ENCODE data around the gene FGF14.
"Not testable (repeated sequence)": the region's sequence is repeated elsewhere in the genome, so short reads cannot be mapped to it uniquely, and the experiment has no call there.

FGF14 gene

DNA sequence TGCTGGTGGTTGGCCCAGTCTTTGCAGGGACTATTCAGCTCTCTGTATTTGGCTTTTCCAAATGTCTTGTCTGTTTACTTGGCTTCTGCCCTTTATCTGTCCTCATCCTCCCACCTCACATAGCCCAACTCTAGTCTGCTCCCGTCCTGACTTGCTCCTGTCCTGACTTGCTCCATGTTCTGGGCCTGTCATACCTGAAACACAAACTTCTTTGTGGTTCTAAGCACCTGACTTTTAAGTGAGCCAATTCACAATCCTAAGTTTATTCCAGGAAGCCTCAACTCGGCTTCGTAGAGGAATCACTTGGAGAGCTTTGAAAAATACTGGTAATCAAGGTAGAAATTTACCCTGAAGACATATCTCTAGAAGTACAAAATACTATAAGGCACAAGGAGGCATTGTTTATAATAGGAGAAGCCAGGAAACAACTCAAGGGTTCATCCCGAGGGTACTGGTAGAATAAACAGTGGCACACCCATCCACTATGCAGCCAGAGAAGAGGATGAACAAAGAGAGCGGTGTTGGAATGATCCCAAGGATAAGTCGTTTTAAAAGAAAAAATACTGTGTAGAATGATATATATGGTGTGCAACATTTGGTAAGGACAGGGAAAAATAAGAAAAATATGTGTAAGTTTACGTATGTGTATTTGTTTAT lies 284.5 kb downstream of the FGF14 start:
- no peak for DNase-seq

DNA sequence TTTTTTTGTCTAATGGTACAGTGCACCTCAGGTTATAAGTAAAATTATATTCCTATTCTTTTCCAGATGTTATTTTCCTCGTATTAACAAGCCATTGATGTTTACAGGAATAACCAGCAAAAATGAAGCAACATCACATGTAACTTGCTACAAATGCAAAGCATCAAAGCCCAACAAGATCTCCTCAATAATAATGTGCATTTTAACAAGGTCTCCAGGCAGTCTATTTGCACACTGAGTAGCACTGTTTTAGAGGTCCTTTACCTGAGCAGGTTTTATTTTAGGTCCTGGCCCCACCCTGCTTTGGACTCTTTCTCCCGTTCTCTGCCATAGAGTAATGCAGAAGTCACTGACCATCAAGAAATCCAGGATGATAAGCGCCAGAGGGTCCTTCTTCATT lies 298.4 kb downstream of the FGF14 start:
- no peak for DNase-seq

DNA sequence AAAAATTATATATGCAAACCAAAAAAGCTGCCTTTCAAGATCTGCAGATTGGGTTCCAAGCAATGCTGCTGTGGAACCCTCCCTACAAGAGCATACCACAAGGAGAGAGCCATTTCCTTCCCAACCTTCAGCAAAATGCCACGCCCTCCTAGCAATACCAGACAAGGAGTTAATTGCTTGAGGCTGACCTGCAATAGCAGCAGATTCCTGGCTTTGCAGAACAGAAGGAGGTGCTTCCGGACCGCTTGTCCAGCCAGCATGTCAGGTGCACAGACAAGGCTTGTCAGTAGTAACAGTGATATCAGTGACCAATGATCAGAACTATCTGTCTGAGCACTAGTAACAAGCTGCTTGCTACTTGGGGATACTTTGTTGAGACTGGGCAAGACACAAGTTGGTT lies 301.6 kb downstream of the FGF14 start:
- no peak for DNase-seq

DNA sequence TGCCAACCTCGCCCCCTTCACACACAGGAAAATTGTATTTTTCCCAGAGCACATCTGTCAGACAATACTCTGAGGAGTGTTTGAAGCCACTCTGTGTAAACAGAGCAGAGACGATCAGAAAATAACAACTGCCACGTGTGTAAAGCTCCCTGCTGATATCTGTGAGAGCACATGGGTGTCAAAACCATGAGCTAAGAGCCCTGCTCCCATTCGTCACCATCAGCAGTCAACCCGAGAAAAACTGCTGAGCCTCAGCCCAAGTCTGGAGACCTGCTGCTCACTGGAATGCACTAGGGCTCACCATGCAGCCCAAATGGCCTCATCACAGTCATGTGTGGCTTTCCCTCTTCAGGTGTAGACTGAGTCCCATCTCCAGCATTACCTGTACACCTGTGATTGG lies 304.1 kb downstream of the FGF14 start:
- no peak for DNase-seq

DNA sequence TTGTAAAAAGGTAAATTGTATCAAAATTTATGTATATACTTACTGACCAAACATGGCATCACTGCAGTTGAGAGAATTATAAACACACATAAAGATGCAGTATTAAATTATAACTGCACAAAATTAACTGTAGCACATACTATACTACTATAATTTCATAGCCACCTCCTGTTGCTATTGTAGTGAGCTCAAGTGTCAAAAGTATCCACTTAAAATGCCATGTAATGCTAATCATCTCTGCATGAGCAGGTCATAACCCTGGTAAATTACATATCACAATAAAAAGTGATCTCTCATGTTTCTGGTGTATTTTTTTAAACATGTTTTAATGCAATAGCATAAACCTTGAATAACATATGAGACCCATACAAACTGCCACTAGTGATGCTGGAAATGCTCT lies 308.6 kb downstream of the FGF14 start:
- not testable (repeated sequence) for DNase-seq

DNA sequence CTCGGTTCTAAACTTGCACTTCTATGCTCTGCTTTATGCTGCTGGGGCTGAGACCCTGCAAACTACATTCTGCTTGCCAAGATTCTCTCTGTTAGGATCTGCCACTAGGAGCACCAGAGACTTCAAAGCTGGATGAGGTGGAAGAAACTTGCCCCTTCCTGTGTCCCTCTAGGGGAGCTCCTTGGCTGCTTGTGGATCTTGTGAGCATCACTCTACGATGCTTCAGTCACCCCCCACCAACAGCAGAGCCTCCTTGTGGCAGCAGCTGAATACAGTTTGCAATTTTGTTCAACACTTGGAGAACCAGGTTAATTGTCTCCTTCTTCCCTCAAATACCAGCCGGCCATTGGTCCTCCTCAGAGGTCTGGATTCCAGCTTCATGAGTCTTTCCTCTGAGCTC lies 310.6 kb downstream of the FGF14 start:
- DNase-seq, result no peak

DNA sequence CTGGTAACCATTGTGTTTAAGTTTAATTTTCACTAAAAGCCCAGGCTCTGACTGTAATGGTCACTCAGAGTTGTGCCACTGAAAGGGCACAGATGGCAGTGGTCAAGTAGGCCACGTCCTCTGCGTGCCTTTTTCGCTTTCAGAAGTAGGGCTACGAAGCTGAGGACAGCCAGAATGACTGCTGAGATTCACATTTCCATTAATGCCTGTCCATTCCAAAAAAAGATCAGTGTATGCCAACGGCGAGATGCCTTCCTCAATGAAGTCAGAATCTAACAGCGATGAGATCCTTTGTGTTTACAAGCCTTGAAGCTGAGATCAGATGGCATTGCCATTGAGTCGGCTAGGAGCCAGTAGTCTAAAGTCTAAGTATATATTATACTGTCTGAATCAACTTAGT lies 311.3 kb downstream of the FGF14 start:
- no peak for DNase-seq

DNA sequence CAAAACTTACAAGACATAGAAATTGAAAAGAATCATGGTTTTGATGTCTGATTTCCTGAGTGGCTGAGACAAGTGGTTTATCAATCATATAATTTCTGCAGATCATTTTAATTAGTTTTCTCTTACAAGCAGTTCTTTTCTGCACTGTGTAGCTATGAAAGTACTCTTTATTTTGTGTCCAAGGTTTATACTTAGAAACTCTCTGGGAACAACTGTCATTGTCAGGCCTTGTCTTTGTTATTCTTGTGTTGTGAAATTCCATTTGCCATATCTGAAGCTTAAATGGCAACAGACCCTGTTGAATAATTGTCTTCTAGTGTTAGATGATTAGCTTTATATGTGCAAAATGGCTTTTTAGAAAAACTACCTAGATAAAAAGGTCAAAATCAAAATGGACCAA lies 312.1 kb downstream of the FGF14 start:
- no peak for DNase-seq

DNA sequence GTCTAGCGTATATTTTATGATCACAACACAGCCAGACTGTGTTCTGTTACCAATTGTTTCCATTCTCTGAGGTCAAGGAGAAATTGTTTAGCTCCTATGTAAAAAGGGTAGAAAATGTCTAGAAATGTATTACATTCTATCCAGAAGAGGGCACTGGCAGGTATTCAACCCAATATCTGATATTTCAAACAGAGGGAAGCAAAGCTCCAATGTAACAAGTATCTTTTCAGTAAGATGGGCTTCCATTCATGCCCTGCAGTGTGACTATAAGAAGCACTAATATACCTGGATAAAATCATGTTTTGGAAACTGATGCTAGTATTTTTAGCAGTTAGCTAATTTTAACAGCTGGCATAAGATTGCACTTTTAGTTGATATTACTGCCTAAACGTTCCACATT lies 312.7 kb downstream of the FGF14 start:
- no peak for DNase-seq

DNA sequence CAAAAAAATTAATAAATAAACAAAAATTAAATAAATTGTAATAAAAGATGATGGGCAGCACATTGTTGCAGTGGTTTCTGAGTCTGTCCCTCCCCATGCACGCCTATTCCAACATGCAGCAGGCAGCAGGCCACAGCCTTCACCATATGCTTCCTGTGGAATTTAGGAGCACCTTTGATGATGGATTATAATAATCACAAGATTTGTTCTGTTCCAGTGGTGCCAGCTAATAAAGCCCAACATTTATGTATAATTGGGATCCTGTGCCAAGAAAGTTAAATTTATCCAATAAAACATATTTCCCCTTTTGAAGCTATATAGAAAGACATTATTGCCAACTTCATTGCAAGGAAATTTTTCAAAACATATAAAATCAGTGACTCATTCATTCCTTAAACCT lies 328.6 kb downstream of the FGF14 start:
- DNase-seq, result no peak

DNA sequence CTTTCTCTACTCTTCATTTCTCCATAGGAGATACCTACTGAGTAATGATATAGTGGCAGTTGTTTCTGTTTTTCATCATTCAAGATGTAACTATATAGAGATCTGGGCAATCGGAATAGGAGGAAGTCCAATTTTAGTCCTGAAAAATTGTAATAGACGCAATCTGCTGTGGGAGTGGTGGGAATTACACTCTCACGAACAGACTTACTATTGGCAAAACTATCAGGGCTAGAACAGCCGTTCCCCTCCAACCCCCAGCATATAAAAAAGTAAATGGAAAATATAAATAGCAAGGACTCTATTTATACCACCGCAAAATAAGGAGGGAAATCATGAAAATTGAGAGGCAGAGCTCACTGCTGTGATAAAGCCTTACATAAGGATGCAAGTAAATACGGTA lies 330.1 kb downstream of the FGF14 start:
- no peak for DNase-seq

DNA sequence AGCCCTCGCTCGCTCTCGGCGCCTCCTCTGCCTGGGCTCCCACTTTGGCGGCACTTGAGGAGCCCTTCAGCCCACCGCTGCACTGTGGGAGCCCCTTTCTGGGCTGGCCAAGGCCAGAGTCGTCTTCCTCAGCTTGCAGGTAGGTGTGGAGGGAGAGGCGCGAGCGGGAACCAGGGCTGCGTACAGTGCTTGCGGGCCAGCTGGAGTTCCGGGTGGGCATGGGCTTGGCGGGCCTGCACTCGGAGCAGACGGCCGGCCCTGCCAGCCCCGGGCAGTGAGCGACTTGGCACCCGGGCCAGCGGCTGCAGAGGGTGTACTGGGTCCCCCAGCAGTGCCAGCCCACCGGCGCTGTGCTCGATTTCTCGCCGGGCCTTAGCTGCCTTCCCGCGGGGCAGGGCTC lies 333.5 kb downstream of the FGF14 start:
- not testable (repeated sequence) for DNase-seq

DNA sequence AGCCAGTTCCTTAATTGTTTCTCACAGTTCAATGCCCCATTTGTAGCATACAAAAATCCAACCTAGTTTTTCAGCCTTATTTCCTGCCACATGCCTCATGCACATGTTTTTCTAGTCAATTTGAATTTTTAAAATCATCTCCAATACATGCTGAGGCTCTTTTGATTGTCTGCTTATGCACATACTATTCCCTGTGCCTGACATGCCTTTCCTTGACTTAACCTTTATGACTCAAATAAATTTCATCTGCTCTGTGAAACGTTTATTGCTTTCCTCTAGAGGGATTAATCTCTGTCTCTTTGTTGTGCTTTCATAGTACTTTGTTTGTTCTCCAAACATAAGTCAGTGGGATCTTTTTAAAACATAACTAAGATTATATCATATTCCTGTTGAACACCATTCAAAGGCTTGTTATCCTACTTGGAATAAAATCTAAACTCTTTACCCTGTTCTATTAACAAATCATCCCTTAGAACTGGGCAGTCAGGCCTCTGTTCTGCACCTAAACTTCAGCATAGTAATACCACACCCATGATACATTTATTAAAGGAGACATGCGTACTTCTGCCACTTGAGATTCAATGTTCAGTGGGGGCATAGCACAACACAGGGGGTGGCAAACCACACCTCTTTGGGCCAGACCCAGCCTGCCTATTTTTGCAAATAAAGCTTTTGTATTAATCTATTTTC lies 346.6 kb downstream of the FGF14 start:
- DNase-seq, result no peak

DNA sequence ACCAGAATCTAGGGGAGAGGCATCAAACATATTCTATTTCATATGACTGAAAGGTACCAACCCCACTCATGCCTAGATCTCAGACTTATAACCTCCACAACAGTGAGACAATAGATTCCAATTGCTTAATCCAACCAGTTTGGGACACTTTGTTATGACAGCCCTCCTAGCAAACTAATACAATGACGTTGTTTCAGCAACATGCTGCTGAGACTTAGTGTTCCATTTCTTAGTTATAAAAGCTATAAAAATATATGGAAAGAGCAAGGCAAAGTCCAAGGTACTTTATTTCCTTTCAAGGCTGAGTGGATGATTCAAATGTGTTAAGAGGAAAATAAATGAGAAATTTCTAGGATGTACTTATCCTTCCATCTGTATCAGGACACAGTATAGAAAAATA lies 352.0 kb downstream of the FGF14 start:
- no peak for DNase-seq

DNA sequence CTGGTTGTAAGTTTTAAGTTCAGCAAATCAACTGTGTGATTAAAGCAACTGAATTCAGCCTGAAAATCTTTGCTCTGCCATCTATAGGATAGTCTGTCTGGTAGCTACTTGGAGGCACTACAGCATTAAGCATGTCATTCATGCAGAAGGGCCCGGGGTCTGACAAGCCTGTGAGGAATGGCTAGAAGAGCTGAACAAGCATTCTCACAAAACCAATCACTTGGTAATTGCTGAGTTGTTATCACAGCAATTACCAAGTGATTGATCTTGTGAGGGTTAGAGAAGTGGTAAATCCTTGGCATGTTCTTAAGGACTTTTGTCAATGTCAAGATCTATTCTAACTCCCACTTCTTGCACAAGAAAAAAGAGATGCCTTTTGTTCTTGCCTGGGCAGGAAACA lies 356.1 kb downstream of the FGF14 start:
- no peak for DNase-seq

DNA sequence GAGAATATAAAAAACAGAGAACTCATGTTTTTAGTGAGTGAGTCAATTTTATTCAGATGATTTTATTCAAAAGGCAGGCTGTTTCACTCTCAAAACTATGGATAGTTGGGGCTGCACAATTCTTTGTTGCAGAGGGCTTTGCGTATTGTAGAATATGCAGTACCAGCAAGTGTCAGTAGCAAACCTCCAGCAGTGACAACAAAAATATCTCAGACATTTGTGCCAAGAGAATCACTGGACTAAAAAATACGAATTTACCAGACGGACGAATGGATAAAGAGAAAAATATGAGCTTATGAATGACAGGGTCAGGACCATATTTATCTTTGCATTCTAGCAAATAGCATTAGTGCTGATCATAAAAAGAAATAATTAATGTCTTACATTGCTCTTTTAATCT lies 359.1 kb downstream of the FGF14 start:
- DNase-seq, result no peak

DNA sequence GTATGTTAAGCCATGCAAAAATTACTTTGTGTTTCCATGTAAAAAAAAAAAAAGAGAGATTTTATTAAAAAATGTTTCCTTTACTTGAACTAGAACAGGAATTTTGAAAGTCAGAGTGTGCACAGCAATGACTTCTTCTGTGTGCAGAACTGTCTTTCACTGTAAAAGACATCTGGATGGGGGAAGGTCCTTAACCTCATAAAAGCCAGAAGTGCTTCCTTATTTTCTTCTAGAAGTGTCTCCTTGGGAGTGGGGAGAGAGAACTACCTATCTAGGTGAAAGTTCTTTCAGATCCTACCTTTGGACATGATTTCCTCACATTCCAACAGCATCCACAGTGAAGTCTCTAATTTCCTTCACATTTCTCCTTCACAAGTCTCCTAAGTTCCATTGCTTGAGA lies 360.3 kb downstream of the FGF14 start:
- no peak for DNase-seq

DNA sequence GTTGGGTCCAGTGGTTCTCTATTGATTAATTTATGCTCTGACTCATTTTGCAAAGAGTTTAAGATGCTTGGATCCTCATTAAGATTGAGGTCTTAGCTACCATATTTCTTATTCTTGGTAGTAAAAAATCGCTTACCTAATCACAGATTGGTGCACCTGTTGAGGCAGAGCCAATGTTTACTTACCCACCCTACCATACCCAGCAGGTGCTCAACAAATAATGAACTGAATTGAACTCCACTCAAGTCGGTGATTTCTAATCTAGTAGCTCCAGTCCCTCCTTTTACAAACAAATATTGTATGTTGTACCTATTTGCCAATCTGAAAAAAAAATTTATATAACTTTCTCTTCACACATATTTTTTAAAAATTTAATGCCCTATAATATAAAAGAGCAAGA lies 361.0 kb downstream of the FGF14 start:
- no peak for DNase-seq

DNA sequence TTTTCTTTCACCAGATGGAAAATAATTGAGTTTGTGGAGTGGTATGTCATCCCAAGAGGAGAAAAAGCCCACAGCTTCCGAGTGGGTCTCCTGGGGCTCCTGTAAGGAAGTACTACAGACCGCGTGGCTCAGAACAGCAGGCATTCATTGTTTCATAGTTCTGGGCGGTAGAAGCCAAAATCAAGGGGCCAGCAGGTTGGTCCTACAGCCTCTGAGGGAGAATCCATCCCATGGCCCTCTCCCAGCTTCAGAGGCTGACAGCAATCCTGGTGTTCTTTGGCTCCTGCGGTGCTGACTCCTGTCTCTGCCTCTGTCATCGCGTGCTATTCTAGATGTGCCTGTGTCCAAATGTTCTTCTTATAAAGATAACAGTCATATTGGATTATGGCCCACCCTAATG lies 362.6 kb downstream of the FGF14 start:
- DNase-seq, result no peak

DNA sequence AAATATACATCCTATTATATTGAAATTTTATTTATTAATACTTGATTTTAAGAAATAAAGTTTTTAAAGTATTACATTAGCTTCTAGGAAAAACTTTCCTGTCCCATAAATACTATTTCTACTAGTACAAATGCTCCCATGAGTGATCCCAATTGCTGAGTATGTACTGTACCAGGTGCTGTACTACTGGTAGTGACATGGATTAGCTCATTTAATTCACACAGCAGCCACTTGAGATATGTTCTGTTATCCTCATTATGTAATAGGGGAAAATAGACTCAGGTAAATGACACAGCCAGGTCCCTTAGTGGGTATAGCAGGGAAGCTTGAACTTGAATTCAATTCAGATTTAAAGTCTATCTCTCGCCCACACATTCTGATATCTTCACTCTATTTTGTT lies 363.1 kb downstream of the FGF14 start:
- no peak for DNase-seq

DNA sequence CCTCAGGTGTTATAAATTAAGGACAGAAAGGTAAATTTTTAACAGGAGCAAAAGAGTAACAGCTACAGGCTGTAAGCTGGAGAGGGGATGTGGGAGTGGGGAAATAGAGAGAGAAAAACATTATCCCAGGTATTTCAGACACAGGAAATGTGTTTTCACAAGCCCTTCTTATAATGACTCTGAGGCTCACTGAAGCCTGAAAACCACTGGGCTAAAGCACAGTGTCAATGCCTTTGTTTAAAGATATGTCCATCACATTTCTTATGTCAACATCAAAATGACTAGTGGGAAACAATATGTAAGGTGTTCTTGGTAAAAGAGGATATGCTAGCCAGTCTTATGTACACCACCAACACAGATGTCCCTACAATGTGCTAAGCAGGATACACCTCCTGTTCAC lies 365.9 kb downstream of the FGF14 start:
- DNase-seq, result no peak

DNA sequence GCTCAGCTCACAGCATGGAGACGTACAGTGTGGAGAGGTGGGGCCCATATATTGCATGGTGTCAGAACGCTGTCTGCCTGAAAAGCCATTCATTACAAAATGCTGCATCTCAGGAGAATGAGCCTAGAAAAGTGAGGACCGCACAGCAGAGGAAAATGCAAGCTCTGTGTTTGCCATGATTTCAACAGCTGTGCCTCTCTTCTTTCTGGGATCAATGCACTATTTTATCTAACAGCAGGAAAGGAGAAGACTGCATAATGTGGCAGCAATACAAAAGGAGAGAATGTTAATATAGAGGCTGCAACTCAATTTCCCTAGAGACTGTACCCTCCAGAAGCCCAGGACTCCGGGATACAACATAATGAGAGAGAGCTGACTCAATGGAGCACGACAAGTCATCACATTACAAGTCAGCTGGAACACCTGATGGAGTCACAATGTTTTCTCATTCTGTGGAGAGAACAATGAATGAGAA lies 368.0 kb downstream of the FGF14 start:
- DNase-seq, result no peak

DNA sequence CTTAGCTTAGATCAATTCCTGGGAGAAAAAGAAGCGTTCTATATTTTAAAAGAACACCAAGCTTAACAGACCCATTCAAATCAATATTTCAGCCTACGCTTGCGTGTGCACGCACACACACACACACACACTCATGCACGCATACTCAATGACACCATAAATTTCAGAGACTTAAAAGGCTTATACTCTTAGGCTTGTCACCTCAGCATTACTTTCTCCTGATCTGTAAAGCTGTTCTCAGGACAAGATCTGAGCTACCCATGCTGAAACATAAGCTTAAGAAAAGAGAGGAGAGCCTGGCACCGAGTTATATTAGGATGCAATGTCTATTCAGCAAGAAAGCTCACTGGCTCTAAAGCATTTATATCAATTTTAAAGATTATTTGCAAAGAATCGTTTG lies 368.5 kb downstream of the FGF14 start:
- no peak for DNase-seq

DNA sequence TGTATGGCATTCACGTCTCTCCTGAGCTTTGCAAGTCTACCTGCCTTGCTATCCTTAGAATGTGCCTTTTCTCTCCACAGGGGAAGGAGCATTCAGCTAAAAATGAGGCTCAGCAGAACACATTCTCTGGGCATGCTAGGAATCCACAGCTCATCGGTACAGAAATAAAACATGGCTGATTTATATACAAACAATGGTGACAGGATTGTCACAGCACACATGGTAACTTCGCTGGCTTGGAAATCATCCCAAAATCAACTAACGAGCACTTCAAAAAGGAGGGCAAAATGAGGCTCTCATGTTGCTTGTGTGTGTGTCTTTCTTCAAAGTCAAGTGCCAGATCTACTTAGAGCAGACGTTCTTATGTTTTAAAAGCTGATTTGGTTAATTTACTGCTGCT lies 373.0 kb downstream of the FGF14 start:
- no peak for DNase-seq

DNA sequence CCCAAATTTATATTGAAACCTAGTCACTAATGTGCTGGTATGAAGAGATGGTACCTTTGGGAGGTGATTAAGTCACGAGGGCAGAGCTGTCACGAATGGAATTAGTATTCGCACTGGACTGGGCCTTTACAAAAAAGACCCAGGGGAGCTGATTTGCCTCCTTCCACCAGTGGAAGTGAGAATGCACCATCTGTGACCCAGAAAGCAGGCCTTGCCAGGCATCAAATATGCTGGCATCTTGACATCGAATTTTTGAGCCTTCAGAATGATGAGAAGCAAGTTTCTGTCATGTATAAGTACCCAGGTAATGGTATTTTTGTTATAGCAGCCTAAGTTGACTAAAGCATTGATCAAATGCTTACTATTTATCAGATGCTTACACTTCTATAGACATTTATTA lies 373.6 kb downstream of the FGF14 start:
- no peak for DNase-seq

Measured in inflammatory macrophage treated with lipopolysaccharide for 4 hours (primary cell).